ENCODE results near the gene TMEM208. TPM values are rescaled to one million over a fixed set of nuclear protein-coding genes. Genes with fewer than 3 reads are reported as not detected.

Gene TMEM208
- total and polyA plus RNA-seq, 2 of the 13 experiments (the other 11 are each of a cell fraction or from before 2014, with no cell fraction given), result 58.8 to 72.9 TPM

DNA sequence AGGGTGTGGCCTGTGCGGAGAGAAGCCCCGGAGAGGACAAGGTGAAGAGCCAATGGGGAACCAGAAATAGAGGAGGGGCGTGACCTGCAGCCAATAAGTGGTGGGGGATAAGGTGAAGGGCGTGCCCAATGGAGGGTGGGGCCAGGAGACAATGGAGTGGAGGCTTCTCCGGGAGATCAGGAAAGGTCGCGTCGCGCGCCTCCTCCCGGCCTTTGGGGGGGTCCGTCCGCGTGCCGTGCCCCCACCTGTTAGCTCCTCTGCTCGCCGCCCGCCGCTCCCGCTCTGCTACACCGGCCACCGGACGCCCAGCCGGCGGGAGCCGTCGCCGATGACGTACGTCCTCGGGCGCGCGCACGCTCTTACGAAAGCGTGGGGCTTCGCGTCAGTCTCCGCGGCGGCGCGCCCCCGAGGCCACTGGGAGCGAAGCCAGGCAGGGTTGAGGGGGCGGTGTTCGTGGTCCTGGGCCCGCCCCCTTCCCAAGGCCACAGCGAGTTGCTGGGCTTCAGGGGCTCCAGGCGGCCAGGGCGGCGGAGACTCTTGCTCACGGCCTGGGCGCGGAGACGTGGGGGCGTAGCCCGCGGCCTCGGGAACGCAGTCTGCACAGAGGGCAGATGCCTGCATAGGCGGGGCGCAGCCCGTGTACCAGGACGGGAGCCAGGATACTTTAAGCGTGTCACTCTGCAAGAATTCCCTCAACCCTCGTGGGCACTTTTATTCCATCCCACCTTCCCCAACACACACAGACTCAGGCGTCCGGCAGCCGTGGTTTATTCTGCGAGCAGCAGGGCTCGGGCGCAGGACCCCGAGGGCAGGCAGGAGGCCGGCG, 43.1 kb upstream of the TMEM208 start, which contains the start of gene MATCAP1 (continued):
- TF ChIP-seq TEAD2 (CRISPR knock-in tag; IDR thresholded peaks at IDR 0.05) (no peak), MTA3 (CRISPR knock-in tag; IDR thresholded peaks at IDR 0.05) (no peak), NBN (conservative IDR thresholded peaks at IDR 0.05) (no peak), SKI (IDR thresholded peaks at IDR 0.05; ENCODE audit: partially characterized antibody) (peak; percentile 46), AGO2 (optimal IDR thresholded peaks at IDR 0.05; ENCODE audit: low read depth, low read length) (no peak), THRA (CRISPR knock-in tag; IDR thresholded peaks at IDR 0.05; ENCODE audit: borderline replicate concordance) (peak; percentile 75; the same call in 1 of the 2 replicates), ZNF17 (CRISPR knock-in tag; IDR thresholded peaks at IDR 0.05) (no peak), IRF1 (CRISPR knock-in tag; IDR thresholded peaks at IDR 0.05; ENCODE audit: low read depth) (no peak), PBX3 (CRISPR knock-in tag; IDR thresholded peaks at IDR 0.05; ENCODE audit: borderline replicate concordance) (0 out of 2 replicates have a peak, but pooled peaks have one; percentile 18), ZNF232 (CRISPR knock-in tag; IDR thresholded peaks at IDR 0.05; ENCODE audit: borderline replicate concordance) (no peak), ZNF749 (CRISPR knock-in tag; IDR thresholded peaks at IDR 0.05; ENCODE audit: borderline replicate concordance) (peak; percentile 43; the same call in 1 of the 2 replicates)
- TF ChIP-seq, protein P1, sequence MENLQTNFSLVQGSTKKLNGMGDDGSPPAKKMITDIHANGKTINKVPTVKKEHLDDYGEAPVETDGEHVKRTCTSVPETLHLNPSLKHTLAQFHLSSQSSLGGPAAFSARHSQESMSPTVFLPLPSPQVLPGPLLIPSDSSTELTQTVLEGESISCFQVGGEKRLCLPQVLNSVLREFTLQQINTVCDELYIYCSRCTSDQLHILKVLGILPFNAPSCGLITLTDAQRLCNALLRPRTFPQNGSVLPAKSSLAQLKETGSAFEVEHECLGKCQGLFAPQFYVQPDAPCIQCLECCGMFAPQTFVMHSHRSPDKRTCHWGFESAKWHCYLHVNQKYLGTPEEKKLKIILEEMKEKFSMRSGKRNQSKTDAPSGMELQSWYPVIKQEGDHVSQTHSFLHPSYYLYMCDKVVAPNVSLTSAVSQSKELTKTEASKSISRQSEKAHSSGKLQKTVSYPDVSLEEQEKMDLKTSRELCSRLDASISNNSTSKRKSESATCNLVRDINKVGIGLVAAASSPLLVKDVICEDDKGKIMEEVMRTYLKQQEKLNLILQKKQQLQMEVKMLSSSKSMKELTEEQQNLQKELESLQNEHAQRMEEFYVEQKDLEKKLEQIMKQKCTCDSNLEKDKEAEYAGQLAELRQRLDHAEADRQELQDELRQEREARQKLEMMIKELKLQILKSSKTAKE (CRISPR knock-in tag; IDR thresholded peaks at IDR 0.05; ENCODE audit: borderline replicate concordance), result no peak
- TF ChIP-seq, protein P2, sequence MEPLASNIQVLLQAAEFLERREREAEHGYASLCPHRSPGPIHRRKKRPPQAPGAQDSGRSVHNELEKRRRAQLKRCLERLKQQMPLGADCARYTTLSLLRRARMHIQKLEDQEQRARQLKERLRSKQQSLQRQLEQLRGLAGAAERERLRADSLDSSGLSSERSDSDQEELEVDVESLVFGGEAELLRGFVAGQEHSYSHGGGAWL (CRISPR knock-in tag; IDR thresholded peaks at IDR 0.05), result peak; percentile 42; the same call in 1 of the 2 replicates
- TF ChIP-seq, protein P3, sequence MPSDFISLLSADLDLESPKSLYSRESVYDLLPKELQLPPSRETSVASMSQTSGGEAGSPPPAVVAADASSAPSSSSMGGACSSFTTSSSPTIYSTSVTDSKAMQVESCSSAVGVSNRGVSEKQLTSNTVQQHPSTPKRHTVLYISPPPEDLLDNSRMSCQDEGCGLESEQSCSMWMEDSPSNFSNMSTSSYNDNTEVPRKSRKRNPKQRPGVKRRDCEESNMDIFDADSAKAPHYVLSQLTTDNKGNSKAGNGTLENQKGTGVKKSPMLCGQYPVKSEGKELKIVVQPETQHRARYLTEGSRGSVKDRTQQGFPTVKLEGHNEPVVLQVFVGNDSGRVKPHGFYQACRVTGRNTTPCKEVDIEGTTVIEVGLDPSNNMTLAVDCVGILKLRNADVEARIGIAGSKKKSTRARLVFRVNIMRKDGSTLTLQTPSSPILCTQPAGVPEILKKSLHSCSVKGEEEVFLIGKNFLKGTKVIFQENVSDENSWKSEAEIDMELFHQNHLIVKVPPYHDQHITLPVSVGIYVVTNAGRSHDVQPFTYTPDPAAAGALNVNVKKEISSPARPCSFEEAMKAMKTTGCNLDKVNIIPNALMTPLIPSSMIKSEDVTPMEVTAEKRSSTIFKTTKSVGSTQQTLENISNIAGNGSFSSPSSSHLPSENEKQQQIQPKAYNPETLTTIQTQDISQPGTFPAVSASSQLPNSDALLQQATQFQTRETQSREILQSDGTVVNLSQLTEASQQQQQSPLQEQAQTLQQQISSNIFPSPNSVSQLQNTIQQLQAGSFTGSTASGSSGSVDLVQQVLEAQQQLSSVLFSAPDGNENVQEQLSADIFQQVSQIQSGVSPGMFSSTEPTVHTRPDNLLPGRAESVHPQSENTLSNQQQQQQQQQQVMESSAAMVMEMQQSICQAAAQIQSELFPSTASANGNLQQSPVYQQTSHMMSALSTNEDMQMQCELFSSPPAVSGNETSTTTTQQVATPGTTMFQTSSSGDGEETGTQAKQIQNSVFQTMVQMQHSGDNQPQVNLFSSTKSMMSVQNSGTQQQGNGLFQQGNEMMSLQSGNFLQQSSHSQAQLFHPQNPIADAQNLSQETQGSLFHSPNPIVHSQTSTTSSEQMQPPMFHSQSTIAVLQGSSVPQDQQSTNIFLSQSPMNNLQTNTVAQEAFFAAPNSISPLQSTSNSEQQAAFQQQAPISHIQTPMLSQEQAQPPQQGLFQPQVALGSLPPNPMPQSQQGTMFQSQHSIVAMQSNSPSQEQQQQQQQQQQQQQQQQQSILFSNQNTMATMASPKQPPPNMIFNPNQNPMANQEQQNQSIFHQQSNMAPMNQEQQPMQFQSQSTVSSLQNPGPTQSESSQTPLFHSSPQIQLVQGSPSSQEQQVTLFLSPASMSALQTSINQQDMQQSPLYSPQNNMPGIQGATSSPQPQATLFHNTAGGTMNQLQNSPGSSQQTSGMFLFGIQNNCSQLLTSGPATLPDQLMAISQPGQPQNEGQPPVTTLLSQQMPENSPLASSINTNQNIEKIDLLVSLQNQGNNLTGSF (CRISPR knock-in tag; IDR thresholded peaks at IDR 0.05), result no peak

All from HepG2 (cell line).